Caco-2 (cell line): ENCODE data around the gene GRIFIN. TPM values are rescaled to one million over a fixed set of nuclear protein-coding genes. Genes with fewer than 3 reads are reported as not detected.

Experiments
- BruUV-seq: library from RNA; stranded (reverse); fragments of 400-500 nt; replicated peaks from 2 replicates; lab custom pipeline; 2021; lab: Mats Ljungman, UMichigan
- CTCF ChIA-PET: fragments of 300-600 bp; sonication (Branson Sonifier 250); formaldehyde crosslinking; loops from one replicate; lab custom pipeline; 2022; ENCODE audit warnings: antibody characterized with exemption; lab: Charles Lee
- POLR2A ChIA-PET: fragments of 300-600 bp; sonication (Branson Sonifier 250); formaldehyde crosslinking; loops from one replicate; lab custom pipeline; 2022; ENCODE audit warnings: antibody characterized with exemption; lab: Charles Lee
- DNase-seq, 2 experiments: peaks; one replicate each; pipeline versions ENCODE4 v3.0.0 to v3.0.0-alpha.2; 2020 to 2022
- H3K27me3 ChIP-seq: replicated peaks from 2 replicates; pipeline ENCODE4 v1.6.0; 2011; ENCODE audit warnings: low read length; ENCODE audit not compliant: control insufficient read depth, insufficient read depth
- H3K36me3 ChIP-seq: 2 replicates; pipeline ENCODE4 v1.5.1; 2011; ENCODE audit warnings: low read length; ENCODE audit not compliant: control insufficient read depth, insufficient read depth
- H3K4me1 ChIP-seq: fragments of 250-450 bp; sonication (Bioruptor Pico); 2 replicates; pipeline ENCODE4 v1.5.1; 2020; ENCODE audit warnings: mild to moderate bottlenecking
- H3K4me3 ChIP-seq: 2 replicates; pipeline ENCODE4 v1.5.1; 2011; ENCODE audit warnings: low read depth, mild to moderate bottlenecking, control low read depth, low read length
- H3K9me3 ChIP-seq: fragments of 250-450 bp; sonication (Bioruptor Pico); 2 replicates; pipeline ENCODE4 v1.5.1; 2020; ENCODE audit warnings: mild to moderate bottlenecking, moderate library complexity
- H3K27ac Mint-ChIP-seq: one replicate; pipeline ENCODE4 v1.8.0; 2022; ENCODE audit warnings: mixed read lengths; ENCODE audit not compliant: unreplicated experiment
- H3K27me3 Mint-ChIP-seq: one replicate; pipeline ENCODE4 v1.8.0; 2022; ENCODE audit warnings: mixed read lengths; ENCODE audit not compliant: insufficient read depth, unreplicated experiment
- H3K36me3 Mint-ChIP-seq: one replicate; pipeline ENCODE4 v1.8.0; 2022; ENCODE audit warnings: mild to moderate bottlenecking, mixed read lengths; ENCODE audit not compliant: insufficient read depth, unreplicated experiment
- H3K4me1 Mint-ChIP-seq: one replicate; pipeline ENCODE4 v1.8.0; 2022; ENCODE audit warnings: low read depth, mixed read lengths; ENCODE audit not compliant: unreplicated experiment
- H3K4me3 Mint-ChIP-seq: one replicate; pipeline ENCODE4 v1.8.0; 2022; ENCODE audit warnings: mild to moderate bottlenecking, moderate library complexity, mixed read lengths; ENCODE audit not compliant: unreplicated experiment
- H3K9me3 Mint-ChIP-seq: one replicate; pipeline ENCODE4 v1.8.0; 2022; ENCODE audit warnings: mixed read lengths; ENCODE audit not compliant: unreplicated experiment
- intact Hi-C: fragments of 100-400 bp; cut with micrococcal nuclease; formaldehyde crosslinking; loops from one replicate; pipeline ENCODE4 v1.10.0; 2022; ENCODE audit not compliant: unreplicated experiment
- total RNA-seq: library from RNA; stranded (reverse); gene quantifications from 2 replicates; pipeline ENCODE4 v1.2.3, GENCODE V29; 2022
- TF ChIP-seq, protein P1 (sequence below), 2 experiments: fragments of 200-600 bp in 1 of 2; IDR thresholded peaks; 1 replicate in 1 of 2; 2 replicates in 1 of 2; pipeline versions ENCODE4 v1.5.1 to v1.8.0; 2011 to 2022; ENCODE audit warnings: antibody characterized with exemption in 1 of 2, control low read depth in 1 of 2, inconsistent platforms in 1 of 2, low read depth in 1 of 2, low read length in 1 of 2, mild to moderate bottlenecking in 1 of 2, moderate library complexity in 1 of 2; ENCODE audit not compliant: insufficient read depth in 1 of 2, severe bottlenecking in 1 of 2, unreplicated experiment in 1 of 2

Gene GRIFIN
- total RNA-seq, 1 experiment from 2014 or later, result not detected

DNA sequence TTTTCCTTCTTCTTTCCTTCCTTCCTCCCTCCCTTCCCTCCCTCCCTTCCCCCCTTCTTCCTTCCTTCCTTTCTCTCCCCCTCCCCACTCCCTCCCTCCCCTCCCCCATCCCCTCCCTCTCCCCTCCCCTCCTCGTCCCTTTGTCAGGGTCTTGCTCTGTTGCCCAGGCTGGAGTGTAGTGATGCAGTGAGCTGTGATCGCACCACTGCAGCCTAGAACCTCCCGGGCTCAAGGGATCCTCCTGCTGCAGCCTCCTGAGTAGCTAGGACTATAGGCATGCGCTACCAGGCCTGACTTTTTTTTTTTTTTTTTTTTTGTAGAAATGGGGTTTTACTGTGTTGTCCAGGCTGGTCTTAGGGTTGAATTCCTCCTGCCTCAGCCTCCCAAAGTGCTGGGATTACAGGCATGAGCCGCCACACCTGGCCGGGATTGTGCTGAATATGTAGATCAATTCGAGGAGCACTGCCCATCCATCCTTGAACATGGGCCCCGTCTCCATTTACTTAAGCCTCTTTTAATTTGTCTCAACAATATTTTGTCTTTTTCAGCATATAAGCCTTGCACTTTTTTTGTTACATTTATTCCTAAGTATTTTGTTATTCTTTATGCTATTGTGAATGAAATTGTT lies 23.4 kb downstream of the GRIFIN start:
- no TSS peak for BruUV-seq
- no peaks in the 10 kb centered on the region for H3K36me3 ChIP-seq
- Mint-ChIP-seq H3K4me1 (no peaks in the 10 kb centered on the region), H3K36me3 (peaks cover 20% of the 10 kb centered on the region), H3K4me3 (peak overlapping the region; percentile 19), H3K9me3 (no peaks in the 10 kb centered on the region), H3K27me3 (no peaks in the 10 kb centered on the region), H3K27ac (no peak overlapping the region)
- ChIA-PET POLR2A (no interaction called here), CTCF (interaction anchor here (1.9 to 3.7 kb wide), 2 partner anchors 12 to 16 kb away, joined by 9 to 75 read pairs; no protein-coding TSS in a partner anchor)
- peaks cover 6% of the 10 kb centered on the region for H3K4me1 ChIP-seq
- intact Hi-C loops, result loop anchor here (5.0 kb wide), 1 partner anchor 230 kb away; no protein-coding TSS in a partner anchor
- TF ChIP-seq, protein P1, sequence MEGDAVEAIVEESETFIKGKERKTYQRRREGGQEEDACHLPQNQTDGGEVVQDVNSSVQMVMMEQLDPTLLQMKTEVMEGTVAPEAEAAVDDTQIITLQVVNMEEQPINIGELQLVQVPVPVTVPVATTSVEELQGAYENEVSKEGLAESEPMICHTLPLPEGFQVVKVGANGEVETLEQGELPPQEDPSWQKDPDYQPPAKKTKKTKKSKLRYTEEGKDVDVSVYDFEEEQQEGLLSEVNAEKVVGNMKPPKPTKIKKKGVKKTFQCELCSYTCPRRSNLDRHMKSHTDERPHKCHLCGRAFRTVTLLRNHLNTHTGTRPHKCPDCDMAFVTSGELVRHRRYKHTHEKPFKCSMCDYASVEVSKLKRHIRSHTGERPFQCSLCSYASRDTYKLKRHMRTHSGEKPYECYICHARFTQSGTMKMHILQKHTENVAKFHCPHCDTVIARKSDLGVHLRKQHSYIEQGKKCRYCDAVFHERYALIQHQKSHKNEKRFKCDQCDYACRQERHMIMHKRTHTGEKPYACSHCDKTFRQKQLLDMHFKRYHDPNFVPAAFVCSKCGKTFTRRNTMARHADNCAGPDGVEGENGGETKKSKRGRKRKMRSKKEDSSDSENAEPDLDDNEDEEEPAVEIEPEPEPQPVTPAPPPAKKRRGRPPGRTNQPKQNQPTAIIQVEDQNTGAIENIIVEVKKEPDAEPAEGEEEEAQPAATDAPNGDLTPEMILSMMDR (IDR thresholded peaks at IDR 0.05; ENCODE audit: insufficient read depth in 1 of 2, low read depth in 1 of 2, low read length in 1 of 2, severe bottlenecking in 1 of 2, unreplicated experiment in 1 of 2), result no peak
- no peak overlapping the region for H3K4me3 ChIP-seq
- no peak for DNase-seq
- no peaks in the 10 kb centered on the region for H3K9me3 ChIP-seq
- no peaks in the 10 kb centered on the region for H3K27me3 ChIP-seq

DNA sequence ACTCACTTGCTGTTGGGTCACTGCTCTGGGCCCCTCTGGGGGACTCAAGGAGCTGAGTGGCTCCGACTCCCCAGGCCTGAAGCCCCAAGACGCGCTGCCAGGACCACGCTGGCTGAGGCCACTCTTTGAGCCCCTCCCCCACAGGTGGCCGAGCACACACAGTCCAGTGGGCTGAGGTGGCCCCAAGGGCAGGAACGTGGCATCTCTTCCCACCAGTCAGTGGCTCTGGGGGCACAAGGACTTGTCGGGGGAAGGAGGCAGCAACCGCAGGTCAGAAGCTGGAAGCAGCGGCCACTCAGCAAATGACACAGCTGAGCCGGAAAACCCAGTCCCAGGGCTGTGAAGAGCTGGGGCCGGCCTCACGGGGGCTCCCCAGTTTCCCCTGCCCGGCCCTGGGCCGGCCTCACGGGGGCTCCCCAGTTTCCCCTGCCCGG lies 24.1 kb downstream of the GRIFIN start:
- BruUV-seq, result no TSS peak
- Mint-ChIP-seq H3K27ac (peak overlapping the region; percentile 72), H3K27me3 (no peaks in the 10 kb centered on the region), H3K9me3 (no peaks in the 10 kb centered on the region), H3K4me1 (no peaks in the 10 kb centered on the region), H3K4me3 (peak overlapping the region; percentile 70), H3K36me3 (peaks cover 20% of the 10 kb centered on the region)
- no peaks in the 10 kb centered on the region for H3K27me3 ChIP-seq
- ChIA-PET CTCF (interaction anchor here (0.6 to 3.7 kb wide), 12 partner anchors 11 to 267 kb away, joined by 3 to 75 read pairs (median 4); partner anchors contain the start of gene CHST12), POLR2A (interaction anchor here (1.2 kb wide), 1 partner anchor 17 kb away, joined by 7 read pairs; no protein-coding TSS in a partner anchor)
- H3K9me3 ChIP-seq, result no peaks in the 10 kb centered on the region
- intact Hi-C loops, result loop anchor here (5.0 kb wide), 1 partner anchor 230 kb away; no protein-coding TSS in a partner anchor
- peak in 1 of 2 experiments; percentile 44 for DNase-seq
- TF ChIP-seq, protein P1 (IDR thresholded peaks at IDR 0.05; ENCODE audit: insufficient read depth in 1 of 2, low read depth in 1 of 2, low read length in 1 of 2, severe bottlenecking in 1 of 2, unreplicated experiment in 1 of 2), result no peak
- H3K36me3 ChIP-seq, result no peaks in the 10 kb centered on the region
- peaks cover 6% of the 10 kb centered on the region for H3K4me1 ChIP-seq
- H3K4me3 ChIP-seq, result peak overlapping the region; percentile 26

GRCh38 chr7:2451171-2452073 lies 24.8 kb downstream of the GRIFIN start:
- peak overlapping the region; percentile 70 for H3K4me3 Mint-ChIP-seq
- H3K9me3 Mint-ChIP-seq, result no peaks in the 10 kb centered on the region
- Histone ChIP-seq H3K4me3 (peak overlapping the region; percentile 26), H3K27me3 (no peaks in the 10 kb centered on the region), H3K4me1 (peaks cover 6% of the 10 kb centered on the region), H3K36me3 (no peaks in the 10 kb centered on the region; the same call in 1 of the 2 replicates), H3K9me3 (no peaks in the 10 kb centered on the region)
- no TSS peak for BruUV-seq
- DNase-seq, result peak; percentile 85 to 92
- H3K36me3 Mint-ChIP-seq, result peaks cover 20% of the 10 kb centered on the region
- H3K4me1 Mint-ChIP-seq, result no peaks in the 10 kb centered on the region
- ChIA-PET CTCF (interaction anchor here (0.6 to 3.7 kb wide), 14 partner anchors 9 to 268 kb away, joined by 3 to 75 read pairs (median 4); partner anchors contain the start of gene CHST12), POLR2A (interaction anchor here (1.0 to 1.2 kb wide), 2 partner anchors 11 to 17 kb away, joined by 4 to 7 read pairs; no protein-coding TSS in a partner anchor)
- H3K27me3 Mint-ChIP-seq, result no peaks in the 10 kb centered on the region
- intact Hi-C loops, result loop anchor here (1.0 to 5.0 kb wide), 2 partner anchors 18 to 231 kb away; no protein-coding TSS in a partner anchor
- H3K27ac Mint-ChIP-seq, result peak overlapping the region; percentile 72
- TF ChIP-seq, protein P1 (IDR thresholded peaks at IDR 0.05; ENCODE audit: insufficient read depth in 1 of 2, low read depth in 1 of 2, low read length in 1 of 2, severe bottlenecking in 1 of 2, unreplicated experiment in 1 of 2), result peak; percentile 89 to 93
